ENCODE data around the gene SLC9A9. TPM values are rescaled to one million over a fixed set of nuclear protein-coding genes. Genes with fewer than 3 reads are reported as not detected.

Gene SLC9A9
- total RNA-seq, 2 experiments from 2014 or later, result 12.2 TPM

GRCh38 chr3:143652118-143652517, 196.2 kb downstream of the SLC9A9 start:
- Mint-ChIP-seq H3K4me1 (ENCODE audit: low read depth) (no peaks in the 10 kb centered on the region), H3K27me3 (no peaks in the 10 kb centered on the region), H3K9me3 (no peaks in the 10 kb centered on the region), H3K4me3 (no peak overlapping the region), H3K27ac (no peak overlapping the region), H3K36me3 (ENCODE audit: low read depth) (peaks cover 48% of the 10 kb centered on the region)
- ChIA-PET POLR2A (no interaction called here), CTCF (interaction anchor here (1.2 kb wide), 1 partner anchor 22 kb away, joined by 4 read pairs; no protein-coding TSS in a partner anchor)
- intact Hi-C loops (cut with DNase I, micrococcal nuclease), result no loop called here
- no peaks in the 10 kb centered on the region for H3K9me3 ChIP-seq (ENCODE audit: control insufficient read depth in 1 of 2, insufficient read depth in 1 of 2, low read length in 2 of 2)
- DNase-seq (no peak), ATAC-seq (ENCODE audit: poor library complexity) (no peak)
- no peak for TF ChIP-seq CTCF (IDR thresholded peaks at IDR 0.05)
- H3K4me1 ChIP-seq (ENCODE audit: insufficient read depth, low read length), result no peaks in the 10 kb centered on the region
- peaks cover 25% of the 10 kb centered on the region for H3K36me3 ChIP-seq (ENCODE audit: insufficient read depth, low read length)
- H3K27ac ChIP-seq (ENCODE audit: low read depth in 1 of 2, low read length in 2 of 2), result no peak overlapping the region
- no peaks in the 10 kb centered on the region for H3K27me3 ChIP-seq (ENCODE audit: control insufficient read depth in 1 of 2, insufficient read depth in 2 of 2, low read length in 2 of 2)
- H3K4me3 ChIP-seq (ENCODE audit: low read length), result no peak overlapping the region

GRCh38 chr3:143650827-143651226, 197.4 kb downstream of the SLC9A9 start:
- ChIA-PET POLR2A (interaction anchor here (0.6 kb wide), 1 partner anchor 322 kb away, joined by 3 read pairs; no protein-coding TSS in a partner anchor), CTCF (no interaction called here)
- Mint-ChIP-seq H3K9me3 (no peaks in the 10 kb centered on the region), H3K4me1 (ENCODE audit: low read depth) (no peaks in the 10 kb centered on the region), H3K27me3 (no peaks in the 10 kb centered on the region), H3K36me3 (ENCODE audit: low read depth) (peaks cover 48% of the 10 kb centered on the region), H3K27ac (no peak overlapping the region), H3K4me3 (no peak overlapping the region)
- intact Hi-C loops (cut with DNase I, micrococcal nuclease), result no loop called here
- no peak for ATAC-seq (ENCODE audit: poor library complexity)
- Histone ChIP-seq H3K4me3 (ENCODE audit: low read length) (no peak overlapping the region), H3K27ac (ENCODE audit: low read depth in 1 of 2, low read length in 2 of 2) (no peak overlapping the region), H3K4me1 (ENCODE audit: insufficient read depth, low read length) (no peaks in the 10 kb centered on the region), H3K27me3 (ENCODE audit: control insufficient read depth in 1 of 2, insufficient read depth in 2 of 2, low read length in 2 of 2) (no peaks in the 10 kb centered on the region), H3K9me3 (ENCODE audit: control insufficient read depth in 1 of 2, insufficient read depth in 1 of 2, low read length in 2 of 2) (no peaks in the 10 kb centered on the region), H3K36me3 (ENCODE audit: insufficient read depth, low read length) (peaks cover 25% of the 10 kb centered on the region)
- no peak for TF ChIP-seq CTCF (IDR thresholded peaks at IDR 0.05)
- DNase-seq, result no peak

GRCh38 chr3:143650120-143650519, 198.1 kb downstream of the SLC9A9 start:
- no peaks in the 10 kb centered on the region for H3K9me3 ChIP-seq (ENCODE audit: control insufficient read depth in 1 of 2, insufficient read depth in 1 of 2, low read length in 2 of 2)
- intact Hi-C loops (cut with DNase I, micrococcal nuclease), result no loop called here
- H3K36me3 Mint-ChIP-seq (ENCODE audit: low read depth), result peaks cover 48% of the 10 kb centered on the region
- no peaks in the 10 kb centered on the region for H3K4me1 Mint-ChIP-seq (ENCODE audit: low read depth)
- DNase-seq (no peak), ATAC-seq (ENCODE audit: poor library complexity) (no peak)
- no peaks in the 10 kb centered on the region for H3K9me3 Mint-ChIP-seq
- H3K27me3 ChIP-seq (ENCODE audit: control insufficient read depth in 1 of 2, insufficient read depth in 2 of 2, low read length in 2 of 2), result no peaks in the 10 kb centered on the region
- TF ChIP-seq CTCF (IDR thresholded peaks at IDR 0.05), result no peak
- CTCF ChIA-PET, result no interaction called here
- POLR2A ChIA-PET, result no interaction called here
- H3K4me3 ChIP-seq (ENCODE audit: low read length), result no peak overlapping the region
- no peak overlapping the region for H3K4me3 Mint-ChIP-seq
- no peak overlapping the region for H3K27ac Mint-ChIP-seq
- peaks cover 25% of the 10 kb centered on the region for H3K36me3 ChIP-seq (ENCODE audit: insufficient read depth, low read length)
- H3K27me3 Mint-ChIP-seq, result no peaks in the 10 kb centered on the region
- no peaks in the 10 kb centered on the region for H3K4me1 ChIP-seq (ENCODE audit: insufficient read depth, low read length)
- H3K27ac ChIP-seq (ENCODE audit: low read depth in 1 of 2, low read length in 2 of 2), result no peak overlapping the region

All from CD4-positive, alpha-beta T cell (primary cell).